ENCODE data around the gene MTMR1. TPM values are rescaled to one million over a fixed set of nuclear protein-coding genes. Genes with fewer than 3 reads are reported as not detected.
A peak's percentile ranks its signal among the peaks of the same experiment; 100 is the strongest.

MTMR1 gene
- total and polyA plus RNA-seq, 2 donors from 2014 or later = 6.2 to 24.5 TPM

- FAIRE-seq = no peak
- H3K9me3 ChIP-seq (ENCODE audit: control insufficient read depth in 2 of 3, insufficient read depth in 1 of 3, low read length in 3 of 3) = no peaks in the 10 kb centered on the region
- no peak overlapping the region for H3K4me3 ChIP-seq (ENCODE audit: low read length in 3 of 3)
- H3K9ac ChIP-seq (ENCODE audit: low read length in 3 of 3) = no peak overlapping the region
- no peaks in the 10 kb centered on the region for H3K36me3 ChIP-seq (ENCODE audit: control insufficient read depth in 2 of 3, insufficient read depth in 3 of 3, low read length in 3 of 3)
- H3K27ac ChIP-seq (ENCODE audit: low read depth in 2 of 2, low read length in 2 of 2) = no peak overlapping the region
- intact Hi-C loops (cut with DNase I) = no loop called here
- TF ChIP-seq, protein P1, sequence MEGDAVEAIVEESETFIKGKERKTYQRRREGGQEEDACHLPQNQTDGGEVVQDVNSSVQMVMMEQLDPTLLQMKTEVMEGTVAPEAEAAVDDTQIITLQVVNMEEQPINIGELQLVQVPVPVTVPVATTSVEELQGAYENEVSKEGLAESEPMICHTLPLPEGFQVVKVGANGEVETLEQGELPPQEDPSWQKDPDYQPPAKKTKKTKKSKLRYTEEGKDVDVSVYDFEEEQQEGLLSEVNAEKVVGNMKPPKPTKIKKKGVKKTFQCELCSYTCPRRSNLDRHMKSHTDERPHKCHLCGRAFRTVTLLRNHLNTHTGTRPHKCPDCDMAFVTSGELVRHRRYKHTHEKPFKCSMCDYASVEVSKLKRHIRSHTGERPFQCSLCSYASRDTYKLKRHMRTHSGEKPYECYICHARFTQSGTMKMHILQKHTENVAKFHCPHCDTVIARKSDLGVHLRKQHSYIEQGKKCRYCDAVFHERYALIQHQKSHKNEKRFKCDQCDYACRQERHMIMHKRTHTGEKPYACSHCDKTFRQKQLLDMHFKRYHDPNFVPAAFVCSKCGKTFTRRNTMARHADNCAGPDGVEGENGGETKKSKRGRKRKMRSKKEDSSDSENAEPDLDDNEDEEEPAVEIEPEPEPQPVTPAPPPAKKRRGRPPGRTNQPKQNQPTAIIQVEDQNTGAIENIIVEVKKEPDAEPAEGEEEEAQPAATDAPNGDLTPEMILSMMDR (IDR thresholded peaks at IDR 0.05; ENCODE audit: borderline replicate concordance, extremely low read depth, insufficient read depth) = no peak
- DNase-seq = peak in 1 of 5 donors; percentile 25
- no peaks in the 10 kb centered on the region for H3K27me3 ChIP-seq (ENCODE audit: control insufficient read depth, insufficient read depth, low read length)
- no peaks in the 10 kb centered on the region for H3K4me1 ChIP-seq (ENCODE audit: control insufficient read depth in 2 of 3, insufficient read depth in 2 of 3, low read depth in 1 of 3, low read length in 3 of 3)
These were observed 9.6 kb upstream of the MTMR1 start for GRCh38 chrX:150683536-150684146.

DNA sequence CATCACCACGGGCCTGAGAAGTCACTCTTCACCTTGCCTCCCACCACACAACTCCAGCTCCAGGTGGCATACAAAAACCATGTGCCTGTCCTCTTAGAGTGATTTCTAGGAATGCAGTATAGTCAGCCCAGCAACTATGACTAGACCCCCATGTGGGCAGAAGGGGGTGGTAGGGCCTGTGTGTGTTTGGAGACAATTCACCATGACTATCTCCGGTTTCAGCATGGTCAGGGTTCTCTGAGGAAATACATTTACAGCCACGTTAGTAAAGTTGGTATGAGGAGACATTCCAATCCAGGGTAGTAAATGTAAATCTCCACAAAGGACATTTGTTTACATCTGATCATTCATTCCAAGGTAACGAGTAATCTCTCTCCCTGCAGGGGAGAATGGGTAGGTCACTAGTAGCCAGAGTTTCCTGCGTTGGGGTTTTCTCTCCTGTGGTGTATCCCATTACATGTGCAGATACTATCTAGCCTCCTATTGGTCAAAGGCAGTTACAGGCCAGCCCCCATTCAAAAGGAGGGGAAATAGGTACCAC is 4.2 kb upstream of the MTMR1 start:
- H3K27me3 ChIP-seq (ENCODE audit: control insufficient read depth, insufficient read depth, low read length) = no peaks in the 10 kb centered on the region
- TF ChIP-seq, protein P1 (IDR thresholded peaks at IDR 0.05; ENCODE audit: borderline replicate concordance, extremely low read depth, insufficient read depth) = no peak
- H3K36me3 ChIP-seq (ENCODE audit: control insufficient read depth in 2 of 3, insufficient read depth in 3 of 3, low read length in 3 of 3) = no peaks in the 10 kb centered on the region
- peaks cover 0 to 2% (median 0%) of the 10 kb centered on the region in 3 donors for H3K4me1 ChIP-seq (ENCODE audit: control insufficient read depth in 2 of 3, insufficient read depth in 2 of 3, low read depth in 1 of 3, low read length in 3 of 3)
- H3K9me3 ChIP-seq (ENCODE audit: control insufficient read depth in 2 of 3, insufficient read depth in 1 of 3, low read length in 3 of 3) = no peaks in the 10 kb centered on the region
- no peak for DNase-seq
- no peak for FAIRE-seq
- H3K9ac ChIP-seq (ENCODE audit: low read length in 3 of 3) = no peak overlapping the region
- H3K27ac ChIP-seq (ENCODE audit: low read depth in 2 of 2, low read length in 2 of 2) = no peak overlapping the region
- intact Hi-C loops (cut with DNase I) = no loop called here
- no peak overlapping the region for H3K4me3 ChIP-seq (ENCODE audit: low read length in 3 of 3)

DNA sequence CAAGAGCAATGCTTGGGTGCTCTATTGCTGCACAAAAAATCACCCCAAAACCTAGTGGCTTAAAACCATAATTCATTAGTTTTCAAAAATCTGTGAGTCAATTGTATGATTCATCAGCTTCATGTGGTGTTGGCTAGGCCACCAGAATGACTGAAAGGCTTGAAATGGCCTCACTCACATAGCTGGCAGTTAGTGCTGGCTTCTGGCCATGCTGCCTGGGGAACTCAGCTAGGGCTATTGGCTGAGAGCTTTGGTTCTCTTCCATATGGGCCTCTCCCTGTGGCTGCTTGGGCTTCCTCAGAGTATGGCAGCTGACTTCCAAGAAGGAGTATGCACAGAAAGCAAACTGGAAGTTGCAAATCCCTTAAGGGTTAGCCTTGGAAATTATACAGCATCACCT is 3.1 kb upstream of the MTMR1 start:
- Histone ChIP-seq H3K27ac (ENCODE audit: low read depth in 2 of 2, low read length in 2 of 2) (no peak overlapping the region), H3K9ac (ENCODE audit: low read length in 3 of 3) (no peak overlapping the region), H3K27me3 (ENCODE audit: control insufficient read depth, insufficient read depth, low read length) (no peaks in the 10 kb centered on the region), H3K4me3 (ENCODE audit: low read length in 3 of 3) (no peak overlapping the region), H3K36me3 (ENCODE audit: control insufficient read depth in 2 of 3, insufficient read depth in 3 of 3, low read length in 3 of 3) (no peaks in the 10 kb centered on the region), H3K9me3 (ENCODE audit: control insufficient read depth in 2 of 3, insufficient read depth in 1 of 3, low read length in 3 of 3) (no peaks in the 10 kb centered on the region), H3K4me1 (ENCODE audit: control insufficient read depth in 2 of 3, insufficient read depth in 2 of 3, low read depth in 1 of 3, low read length in 3 of 3) (peaks cover 0 to 2% (median 0%) of the 10 kb centered on the region in 3 donors)
- no peak for DNase-seq
- TF ChIP-seq, protein P1 (IDR thresholded peaks at IDR 0.05; ENCODE audit: borderline replicate concordance, extremely low read depth, insufficient read depth) = no peak
- intact Hi-C loops (cut with DNase I) = no loop called here
- FAIRE-seq = no peak
